Liver (tissue), 9 donors: ENCODE data around the gene SLC24A3. TPM values are rescaled to one million over a fixed set of nuclear protein-coding genes. Genes with fewer than 3 reads are reported as not detected.

Source experiments
- DNase-seq: peaks from one replicate; pipeline ENCODE4 v3.0.0-alpha.2; 2017; ENCODE audit warnings: low spot score
- H3K27ac ChIP-seq, 2 donors: one replicate each; pipeline ENCODE4 v1.7.0; 2013; ENCODE audit warnings: inconsistent platforms in 2 of 2, low read length in 2 of 2, control low read depth in 1 of 2, low read depth in 1 of 2, mild to moderate bottlenecking in 1 of 2
- H3K27me3 ChIP-seq, 4 donors: one replicate each; pipeline versions ENCODE4 v1.6.1 to v1.7.0; 2013; ENCODE audit warnings: low read length in 3 of 4, inconsistent platforms in 1 of 4, mild to moderate bottlenecking in 1 of 4, moderate library complexity in 1 of 4; ENCODE audit not compliant: control insufficient read depth in 4 of 4, insufficient read depth in 4 of 4
- H3K36me3 ChIP-seq, 4 donors: one replicate each; pipeline versions ENCODE4 v1.6.1 to v1.7.0; 2013; ENCODE audit warnings: low read length in 3 of 4, mild to moderate bottlenecking in 3 of 4, low read depth in 1 of 4, moderate library complexity in 1 of 4; ENCODE audit not compliant: control insufficient read depth in 4 of 4, insufficient read depth in 3 of 4
- H3K4me1 ChIP-seq, 4 donors: one replicate each; pipeline versions ENCODE4 v1.6.1 to v1.7.0; 2013; ENCODE audit warnings: low read length in 3 of 4, mild to moderate bottlenecking in 3 of 4, moderate library complexity in 1 of 4; ENCODE audit not compliant: control insufficient read depth in 4 of 4, insufficient read depth in 4 of 4
- H3K4me3 ChIP-seq, 3 donors: one replicate each; pipeline versions ENCODE4 v1.6.1 to v1.7.0; 2013; ENCODE audit warnings: low read length in 3 of 3, control low read depth in 1 of 3, low read depth in 1 of 3, mild to moderate bottlenecking in 1 of 3
- H3K9ac ChIP-seq, 2 donors: one replicate each; pipeline ENCODE4 v1.7.0; 2013; ENCODE audit warnings: low read length in 2 of 2, mild to moderate bottlenecking in 2 of 2, moderate library complexity in 2 of 2, control low read depth in 1 of 2, low read depth in 1 of 2
- H3K9me3 ChIP-seq, 4 donors: one replicate each; pipeline versions ENCODE4 v1.6.1 to v1.7.0; 2013; ENCODE audit warnings: low read length in 3 of 4; ENCODE audit not compliant: control insufficient read depth in 4 of 4
- EGR1 ChIP-seq, 2 donors: IDR thresholded peaks; 2 replicates each; pipeline ENCODE4 v1.6.1; 2016 to 2018; ENCODE audit warnings: antibody characterized with exemption in 2 of 2, low read depth in 2 of 2
- FOXA1 ChIP-seq: IDR thresholded peaks from 2 replicates; pipeline ENCODE4 v1.6.1; 2016; ENCODE audit warnings: antibody characterized with exemption
- FOXA2 ChIP-seq: IDR thresholded peaks from 2 replicates; pipeline ENCODE4 v1.6.1; 2016; ENCODE audit warnings: antibody characterized with exemption
- GABPA ChIP-seq, 2 donors: IDR thresholded peaks in 1 of 2; conservative IDR thresholded peaks in 1 of 2; 2 replicates each; pipeline ENCODE4 v1.6.1; 2016; ENCODE audit warnings: antibody characterized with exemption in 2 of 2, mild to moderate bottlenecking in 1 of 2, moderate library complexity in 1 of 2
- HNF4A ChIP-seq, 2 donors: conservative IDR thresholded peaks; 2 replicates each; pipeline ENCODE4 v1.6.1; 2016; ENCODE audit warnings: antibody characterized with exemption in 2 of 2, mild to moderate bottlenecking in 2 of 2
- HNF4G ChIP-seq: IDR thresholded peaks from 2 replicates; pipeline ENCODE4 v1.6.1; 2016; ENCODE audit warnings: antibody characterized with exemption
- JUND ChIP-seq, 2 donors: IDR thresholded peaks; 2 replicates each; pipeline ENCODE4 v1.6.1; 2016; ENCODE audit warnings: antibody characterized with exemption in 2 of 2
- MAX ChIP-seq: IDR thresholded peaks from 2 replicates; pipeline ENCODE4 v1.6.1; 2016; ENCODE audit warnings: antibody characterized with exemption
- NR2F2 ChIP-seq: IDR thresholded peaks from 2 replicates; pipeline ENCODE4 v1.6.1; 2016; ENCODE audit warnings: antibody characterized with exemption
- RAD21 ChIP-seq, 2 donors: IDR thresholded peaks; 2 replicates each; pipeline ENCODE4 v1.6.1; 2016; ENCODE audit warnings: antibody characterized with exemption in 2 of 2, mild to moderate bottlenecking in 2 of 2
- RXRA ChIP-seq, 2 donors: IDR thresholded peaks; 2 replicates each; pipeline ENCODE4 v1.6.1; 2017 to 2018; ENCODE audit warnings: antibody characterized with exemption in 2 of 2, mild to moderate bottlenecking in 1 of 2
- SP1 ChIP-seq: IDR thresholded peaks from 2 replicates; pipeline ENCODE4 v1.6.1; 2018; ENCODE audit warnings: antibody characterized with exemption, mild to moderate bottlenecking
- TAF1 ChIP-seq: conservative IDR thresholded peaks from 2 replicates; pipeline ENCODE4 v1.6.1; 2016; ENCODE audit warnings: antibody characterized with exemption, mild to moderate bottlenecking
- YY1 ChIP-seq: IDR thresholded peaks from 2 replicates; pipeline ENCODE4 v1.6.1; 2016; ENCODE audit warnings: antibody characterized with exemption, mild to moderate bottlenecking
- ZBTB33 ChIP-seq: IDR thresholded peaks from 2 replicates; pipeline ENCODE4 v1.6.1; 2016; ENCODE audit warnings: antibody characterized with exemption
- WGBS: extraction: QIAGEN DNeasy Blood & Tissue Kit; methylation state at CpG from one replicate; pipeline ENCODE4 v1.1.7; 2013; 5-methylcytosine and 5-hydroxymethylcytosine counted together
- polyA plus RNA-seq, 2 donors: library from polyadenylated mRNA; stranded (reverse) in 1 of 2; unstranded in 1 of 2; fragments of 200-250 nt in 1 of 2; fragments of >200 nt in 1 of 2; fragmentation: Nextera tagmentation in 1 of 2; extraction: Ambion mirVana in 1 of 2; gene quantifications; one replicate each; pipeline versions ENCODE4 v1.2.1 to v1.2.3, GENCODE V29; 2013 to 2015
- total RNA-seq, 2 donors: library from RNA; depleted of rRNA; stranded (reverse); fragments of >200 nt; gene quantifications; one replicate each; pipeline ENCODE4 v1.2.3, GENCODE V29; 2014
- TF ChIP-seq, protein P1 (sequence below): IDR thresholded peaks from 2 replicates; pipeline ENCODE4 v1.6.1; 2016; ENCODE audit warnings: antibody characterized with exemption, mild to moderate bottlenecking
- TF ChIP-seq, protein P2 (sequence below): fragments of 150-350 bp; IDR thresholded peaks from 2 replicates; pipeline ENCODE4 v1.5.1; 2017; ENCODE audit warnings: improper control_type of control experiment, low read depth, low read length; ENCODE audit not compliant: missing input control
- TF ChIP-seq, protein P3 (sequence below): IDR thresholded peaks from 2 replicates; pipeline ENCODE4 v1.6.1; 2016; ENCODE audit warnings: antibody characterized with exemption
- donor health status: healthy.
- donor health status: healthy.
- donor health status: healthy.
- donor health status: healthy.
- donor health status: healthy.

Gene SLC24A3
- total and polyA plus RNA-seq, 4 donors = 0.28 to 1.8 (median 0.46) TPM

- TF ChIP-seq, protein P1, sequence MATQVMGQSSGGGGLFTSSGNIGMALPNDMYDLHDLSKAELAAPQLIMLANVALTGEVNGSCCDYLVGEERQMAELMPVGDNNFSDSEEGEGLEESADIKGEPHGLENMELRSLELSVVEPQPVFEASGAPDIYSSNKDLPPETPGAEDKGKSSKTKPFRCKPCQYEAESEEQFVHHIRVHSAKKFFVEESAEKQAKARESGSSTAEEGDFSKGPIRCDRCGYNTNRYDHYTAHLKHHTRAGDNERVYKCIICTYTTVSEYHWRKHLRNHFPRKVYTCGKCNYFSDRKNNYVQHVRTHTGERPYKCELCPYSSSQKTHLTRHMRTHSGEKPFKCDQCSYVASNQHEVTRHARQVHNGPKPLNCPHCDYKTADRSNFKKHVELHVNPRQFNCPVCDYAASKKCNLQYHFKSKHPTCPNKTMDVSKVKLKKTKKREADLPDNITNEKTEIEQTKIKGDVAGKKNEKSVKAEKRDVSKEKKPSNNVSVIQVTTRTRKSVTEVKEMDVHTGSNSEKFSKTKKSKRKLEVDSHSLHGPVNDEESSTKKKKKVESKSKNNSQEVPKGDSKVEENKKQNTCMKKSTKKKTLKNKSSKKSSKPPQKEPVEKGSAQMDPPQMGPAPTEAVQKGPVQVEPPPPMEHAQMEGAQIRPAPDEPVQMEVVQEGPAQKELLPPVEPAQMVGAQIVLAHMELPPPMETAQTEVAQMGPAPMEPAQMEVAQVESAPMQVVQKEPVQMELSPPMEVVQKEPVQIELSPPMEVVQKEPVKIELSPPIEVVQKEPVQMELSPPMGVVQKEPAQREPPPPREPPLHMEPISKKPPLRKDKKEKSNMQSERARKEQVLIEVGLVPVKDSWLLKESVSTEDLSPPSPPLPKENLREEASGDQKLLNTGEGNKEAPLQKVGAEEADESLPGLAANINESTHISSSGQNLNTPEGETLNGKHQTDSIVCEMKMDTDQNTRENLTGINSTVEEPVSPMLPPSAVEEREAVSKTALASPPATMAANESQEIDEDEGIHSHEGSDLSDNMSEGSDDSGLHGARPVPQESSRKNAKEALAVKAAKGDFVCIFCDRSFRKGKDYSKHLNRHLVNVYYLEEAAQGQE = no peak
- TF ChIP-seq JUND (IDR thresholded peaks at IDR 0.05) (no peak), NR2F2 (no peak), TAF1 (no peak), FOXA2 (no peak), YY1 (no peak)
Measured at GRCh38 chr20:19593762-19594161, 381.3 kb downstream of the SLC24A3 start (continued).

DNA sequence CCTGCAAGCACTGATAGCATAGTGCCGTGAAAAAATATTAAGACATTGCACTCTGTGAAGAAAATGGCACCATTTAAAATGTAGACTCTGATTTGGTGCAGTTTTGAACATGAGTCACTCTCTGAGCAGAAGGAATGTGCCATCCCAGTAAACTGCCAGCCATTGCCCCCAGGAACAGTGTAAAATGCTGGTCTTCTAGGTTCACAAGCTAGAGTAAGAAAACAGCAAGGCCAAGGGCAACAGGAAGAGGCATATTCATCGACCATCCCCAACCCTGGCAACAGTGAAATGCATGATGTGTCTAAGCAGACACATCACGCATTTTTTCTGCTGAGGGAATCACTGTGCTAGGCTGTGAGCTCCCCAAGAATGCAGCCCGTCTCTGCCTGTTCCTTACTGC, 382.5 kb downstream of the SLC24A3 start:
- no peaks in the 10 kb centered on the region for H3K27me3 ChIP-seq

More for the DNA sequence above, 382.5 kb downstream of the SLC24A3 start:
- DNase-seq = no peak
- H3K9me3 ChIP-seq = peaks cover 0 to 3% (median 0%) of the 10 kb centered on the region in 4 donors
- H3K4me1 ChIP-seq = no peaks in the 10 kb centered on the region
- no peak overlapping the region for H3K27ac ChIP-seq
- TF ChIP-seq TAF1 (no peak), FOXA2 (no peak), FOXA1 (no peak), HNF4G (no peak), JUND (IDR thresholded peaks at IDR 0.05) (no peak), GABPA (IDR thresholded peaks at IDR 0.05 in 1 of 2, conservative IDR thresholded peaks at IDR 0.05 in 1 of 2) (no peak), RXRA (IDR thresholded peaks at IDR 0.05) (no peak), YY1 (no peak), HNF4A (conservative IDR thresholded peaks at IDR 0.05) (no peak), SP1 (no peak), ZBTB33 (no peak), NR2F2 (no peak), MAX (no peak), EGR1 (IDR thresholded peaks at IDR 0.05; ENCODE audit: low read depth in 2 of 2) (no peak), RAD21 (IDR thresholded peaks at IDR 0.05) (no peak)
- TF ChIP-seq, protein P1 = no peak
- TF ChIP-seq, protein P2, sequence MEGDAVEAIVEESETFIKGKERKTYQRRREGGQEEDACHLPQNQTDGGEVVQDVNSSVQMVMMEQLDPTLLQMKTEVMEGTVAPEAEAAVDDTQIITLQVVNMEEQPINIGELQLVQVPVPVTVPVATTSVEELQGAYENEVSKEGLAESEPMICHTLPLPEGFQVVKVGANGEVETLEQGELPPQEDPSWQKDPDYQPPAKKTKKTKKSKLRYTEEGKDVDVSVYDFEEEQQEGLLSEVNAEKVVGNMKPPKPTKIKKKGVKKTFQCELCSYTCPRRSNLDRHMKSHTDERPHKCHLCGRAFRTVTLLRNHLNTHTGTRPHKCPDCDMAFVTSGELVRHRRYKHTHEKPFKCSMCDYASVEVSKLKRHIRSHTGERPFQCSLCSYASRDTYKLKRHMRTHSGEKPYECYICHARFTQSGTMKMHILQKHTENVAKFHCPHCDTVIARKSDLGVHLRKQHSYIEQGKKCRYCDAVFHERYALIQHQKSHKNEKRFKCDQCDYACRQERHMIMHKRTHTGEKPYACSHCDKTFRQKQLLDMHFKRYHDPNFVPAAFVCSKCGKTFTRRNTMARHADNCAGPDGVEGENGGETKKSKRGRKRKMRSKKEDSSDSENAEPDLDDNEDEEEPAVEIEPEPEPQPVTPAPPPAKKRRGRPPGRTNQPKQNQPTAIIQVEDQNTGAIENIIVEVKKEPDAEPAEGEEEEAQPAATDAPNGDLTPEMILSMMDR = no peak
- TF ChIP-seq, protein P3, sequence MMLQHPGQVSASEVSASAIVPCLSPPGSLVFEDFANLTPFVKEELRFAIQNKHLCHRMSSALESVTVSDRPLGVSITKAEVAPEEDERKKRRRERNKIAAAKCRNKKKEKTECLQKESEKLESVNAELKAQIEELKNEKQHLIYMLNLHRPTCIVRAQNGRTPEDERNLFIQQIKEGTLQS = no peak
- no peaks in the 10 kb centered on the region for H3K36me3 ChIP-seq
- no peak overlapping the region for H3K9ac ChIP-seq
- WGBS = 76% methylated on average over 4 of the region's 4 CpGs
- H3K4me3 ChIP-seq = no peak overlapping the region
